Islet of Langerhans (tissue), 1 donor: ENCODE results near the gene IL12RB1.
A peak's percentile ranks its signal among the peaks of the same experiment; 100 is the strongest.

ENCODE experiments used
- FAIRE-seq: peaks from one replicate; lab custom pipeline; 2011; peaks lifted over from hg19 to GRCh38; lab: Jason Lieb, UNC

IL12RB1 gene

GRCh38 chr19:18086590-18087138 lies at the start of gene IL12RB1:
Gene IL12RB1 (minus strand): TSS chr19:18086934. CDS start chr19:18086823, 111 bp downstream.
- FAIRE-seq: no peak

- FAIRE-seq: peak; percentile 47
Observed at GRCh38 chr19:18135712-18136584, 49.2 kb upstream of the IL12RB1 start.

GRCh38 chr19:18131841-18132596 lies 45.3 kb upstream of the IL12RB1 start:
- no peak for FAIRE-seq

GRCh38 chr19:18130523-18131242 lies 43.9 kb upstream of the IL12RB1 start:
- FAIRE-seq: no peak

- no peak for FAIRE-seq
Observed at GRCh38 chr19:18128805-18129204, 42.1 kb upstream of the IL12RB1 start.

- FAIRE-seq: no peak
Observed at GRCh38 chr19:18128044-18128443, 41.3 kb upstream of the IL12RB1 start.

GRCh38 chr19:18126097-18126496 lies 39.4 kb upstream of the IL12RB1 start:
- FAIRE-seq: no peak

GRCh38 chr19:18123819-18124218 lies 37.1 kb upstream of the IL12RB1 start:
- FAIRE-seq: no peak

- FAIRE-seq: no peak
Observed at GRCh38 chr19:18122860-18123795, 36.4 kb upstream of the IL12RB1 start.

GRCh38 chr19:18122424-18122823 lies 35.7 kb upstream of the IL12RB1 start:
- FAIRE-seq: no peak

- FAIRE-seq: no peak
Observed at GRCh38 chr19:18121166-18121565, 34.4 kb upstream of the IL12RB1 start.

- FAIRE-seq: no peak
Observed at GRCh38 chr19:18120127-18120526, 33.4 kb upstream of the IL12RB1 start.

- no peak for FAIRE-seq
Observed at GRCh38 chr19:18119717-18120105, 33.0 kb upstream of the IL12RB1 start.

GRCh38 chr19:18119013-18119716 lies 32.4 kb upstream of the IL12RB1 start:
- no peak for FAIRE-seq

- FAIRE-seq: no peak
Observed at GRCh38 chr19:18118420-18119012, 31.8 kb upstream of the IL12RB1 start.

- no peak for FAIRE-seq
Observed at GRCh38 chr19:18117692-18118378, 31.1 kb upstream of the IL12RB1 start.

- no peak for FAIRE-seq
Observed at GRCh38 chr19:18117364-18117691, 30.6 kb upstream of the IL12RB1 start.

- FAIRE-seq: no peak
Observed at GRCh38 chr19:18114483-18114882, 27.7 kb upstream of the IL12RB1 start.

GRCh38 chr19:18113827-18114226 lies 27.1 kb upstream of the IL12RB1 start:
- FAIRE-seq: no peak

- FAIRE-seq: no peak
Observed at GRCh38 chr19:18112989-18113478, 26.3 kb upstream of the IL12RB1 start.
